Endothelial cell of umbilical vein (primary cell): ENCODE results near the gene C4A. TPM values are rescaled to one million over a fixed set of nuclear protein-coding genes. Genes with fewer than 3 reads are reported as not detected.
A peak's percentile ranks its signal among the peaks of the same experiment; 100 is the strongest.

Experiments used
- BruUV-seq: library from RNA; stranded (reverse); fragments of 400-500 nt; replicated peaks from 2 replicates; lab custom pipeline; 2021; lab: Mats Ljungman, UMichigan
- CTCF ChIA-PET: fragments of 300-600, 350-600 bp; sonication (Branson Sonifier 250); formaldehyde crosslinking; loops from one replicate; lab custom pipeline; 2021; ENCODE audit warnings: antibody characterized with exemption, inconsistent platforms; lab: Charles Lee
- POLR2A ChIA-PET: fragments of 300-600, 350-600 bp; sonication (Branson Sonifier 250); formaldehyde crosslinking; loops from one replicate; lab custom pipeline; 2021; ENCODE audit warnings: antibody characterized with exemption, inconsistent platforms; lab: Charles Lee
- DNase-seq: peaks from one replicate; pipeline ENCODE4 v3.0.0-alpha.2; 2011; ENCODE audit warnings: low read depth, low spot score
- FAIRE-seq: peaks from 2 replicates; lab custom pipeline; 2011; peaks lifted over from hg19 to GRCh38; lab: Jason Lieb, UNC
- H2AFZ ChIP-seq: 2 replicates; pipeline ENCODE4 v1.6.0; 2012; ENCODE audit warnings: low read depth, low read length, control low read depth, inconsistent platforms
- H3K27ac ChIP-seq: 2 replicates; pipeline ENCODE4 v1.5.1; 2011; ENCODE audit warnings: low read depth, mild to moderate bottlenecking, control low read depth, low read length, moderate library complexity; ENCODE audit not compliant: insufficient read depth
- H3K27me3 ChIP-seq, 2 experiments: 2 replicates each; pipeline versions ENCODE4 v1.6.0 to v1.6.1; 2011; ENCODE audit warnings: low read length in 2 of 2, mixed read lengths in 1 of 2; ENCODE audit not compliant: control insufficient read depth in 2 of 2, insufficient read depth in 2 of 2
- H3K36me3 ChIP-seq, 2 experiments: 2 replicates in 1 of 2; 3 replicates in 1 of 2; pipeline ENCODE4 v1.5.1; 2011; ENCODE audit warnings: low read length in 2 of 2, mild to moderate bottlenecking in 1 of 2, moderate library complexity in 1 of 2; ENCODE audit not compliant: control insufficient read depth in 2 of 2, insufficient read depth in 2 of 2; ENCODE audit errors: extremely low read depth in 1 of 2
- H3K4me1 ChIP-seq: 3 replicates; pipeline ENCODE4 v1.5.1; 2011; ENCODE audit warnings: mild to moderate bottlenecking, low read length; ENCODE audit not compliant: control insufficient read depth, insufficient read depth; ENCODE audit errors: extremely low read depth
- H3K4me2 ChIP-seq: 2 replicates; pipeline ENCODE4 v1.6.1; 2011; ENCODE audit warnings: low read length, control low read depth, mixed read lengths; ENCODE audit not compliant: insufficient read depth
- H3K4me3 ChIP-seq, 3 experiments: fragments of 200-600 bp in 1 of 3; sonication (generic), shearing (Covaris generic) in 1 of 3; replicated peaks in 1 of 3; 2 replicates each; pipeline ENCODE4 v1.5.1; 2011 to 2016; ENCODE audit warnings: control low read depth in 3 of 3, low read length in 3 of 3, mild to moderate bottlenecking in 2 of 3, inconsistent platforms in 1 of 3, low read depth in 1 of 3, moderate library complexity in 1 of 3; ENCODE audit not compliant: insufficient read depth in 1 of 3
- H3K79me2 ChIP-seq: 2 replicates; pipeline ENCODE4 v1.6.0; 2012; ENCODE audit warnings: low read length, inconsistent platforms; ENCODE audit not compliant: control insufficient read depth, insufficient read depth
- H3K9ac ChIP-seq: replicated peaks from 2 replicates; pipeline ENCODE3; 2011; ENCODE audit warnings: low read length, control low read depth; ENCODE audit not compliant: insufficient read depth; ENCODE audit errors: extremely low read depth
- H3K9me1 ChIP-seq: replicated peaks from 3 replicates; pipeline ENCODE4 v1.6.0; 2011; ENCODE audit warnings: mild to moderate bottlenecking, low read length; ENCODE audit not compliant: control insufficient read depth, insufficient read depth; ENCODE audit errors: extremely low read depth
- H3K9me3 ChIP-seq: replicated peaks from 2 replicates; pipeline ENCODE4 v1.5.1; 2012; ENCODE audit warnings: low read length, inconsistent platforms; ENCODE audit not compliant: control insufficient read depth, insufficient read depth
- H4K20me1 ChIP-seq: replicated peaks from 2 replicates; pipeline ENCODE3; 2011; ENCODE audit warnings: mild to moderate bottlenecking, low read length; ENCODE audit not compliant: control insufficient read depth, insufficient read depth; ENCODE audit errors: extremely low read depth
- EZH2 ChIP-seq: IDR thresholded peaks from 2 replicates; pipeline ENCODE4 v1.6.1; 2012; ENCODE audit warnings: borderline replicate concordance, low read depth, mild to moderate bottlenecking, moderate library complexity, low read length, inconsistent platforms; ENCODE audit not compliant: severe bottlenecking
- FOS ChIP-seq: IDR thresholded peaks from 2 replicates; pipeline ENCODE4 v1.6.1; 2011; ENCODE audit warnings: mild to moderate bottlenecking, low read length, moderate library complexity, borderline replicate concordance; ENCODE audit not compliant: insufficient read depth
- GATA2 ChIP-seq: IDR thresholded peaks from 2 replicates; pipeline ENCODE4 v1.7.0; 2011; ENCODE audit warnings: low read depth, mild to moderate bottlenecking, moderate library complexity, mixed read lengths, low read length; ENCODE audit not compliant: insufficient read length, insufficient read depth
- JUN ChIP-seq: IDR thresholded peaks from 2 replicates; pipeline ENCODE4 v1.6.1; 2011; ENCODE audit warnings: borderline replicate concordance, low read depth; ENCODE audit not compliant: insufficient read length, insufficient read depth
- MYC ChIP-seq: IDR thresholded peaks from one replicate; pipeline ENCODE4 v1.6.1; 2011; ENCODE audit warnings: mild to moderate bottlenecking, low read depth, low read length
- POLR2A ChIP-seq: IDR thresholded peaks from 2 replicates; pipeline ENCODE4 v1.6.1; 2012; ENCODE audit warnings: low read depth, mild to moderate bottlenecking, control low read depth, low read length
- POLR2AphosphoS5 ChIP-seq: IDR thresholded peaks from 2 replicates; pipeline ENCODE4 v1.6.1; 2012; ENCODE audit warnings: low read depth, mild to moderate bottlenecking, control low read depth, low read length, moderate library complexity; ENCODE audit not compliant: insufficient read depth
- dilution Hi-C: fragments of 300-500 bp; cut with MboI; formaldehyde crosslinking; loops from one replicate; pipeline ENCODE4 v1.15.0; 2019; ENCODE audit warnings: low sequenced_read_pairs; ENCODE audit not compliant: extremely low pct_ligation_motif_present
- intact Hi-C: fragments of 100-400 bp; cut with micrococcal nuclease; formaldehyde crosslinking; loops from one replicate; pipeline ENCODE4 v1.10.0; 2022
- polyA plus RNA-seq, 4 experiments: library from polyadenylated mRNA; depleted of rRNA in 3 of 4; stranded (reverse) in 3 of 4; unstranded in 1 of 4; fragments of >200 nt; gene quantifications; 2 replicates each; pipeline versions ENCODE4 v1.2.1 to v1.2.3, GENCODE V29; 2011 to 2012; ENCODE audit warnings: missing spikeins in 1 of 4
- total RNA-seq: library from RNA; stranded (reverse); gene quantifications from 2 replicates; pipeline ENCODE4 v1.2.3, GENCODE V29; 2021
- TF ChIP-seq, protein P1 (sequence below), 2 donors: IDR thresholded peaks; 1 replicate in 1 of 2; 2 replicates in 1 of 2; pipeline ENCODE4 v1.5.1; 2011; ENCODE audit warnings: low read length in 2 of 2, mild to moderate bottlenecking in 2 of 2, moderate library complexity in 2 of 2, control low read depth in 1 of 2, inconsistent platforms in 1 of 2, low read depth in 1 of 2; ENCODE audit not compliant: insufficient read depth in 1 of 2; ENCODE audit errors: extremely low read depth in 1 of 2
- TF ChIP-seq, protein P2 (sequence below): IDR thresholded peaks from 2 replicates; pipeline ENCODE4 v1.6.1; 2011; ENCODE audit not compliant: insufficient read depth, insufficient read length

Gene C4A
- total and polyA plus RNA-seq, 2 donors (not counting 3 experiments of a cell fraction or from before 2014, with no cell fraction given) = 5.2 to 5.7 TPM

DNA sequence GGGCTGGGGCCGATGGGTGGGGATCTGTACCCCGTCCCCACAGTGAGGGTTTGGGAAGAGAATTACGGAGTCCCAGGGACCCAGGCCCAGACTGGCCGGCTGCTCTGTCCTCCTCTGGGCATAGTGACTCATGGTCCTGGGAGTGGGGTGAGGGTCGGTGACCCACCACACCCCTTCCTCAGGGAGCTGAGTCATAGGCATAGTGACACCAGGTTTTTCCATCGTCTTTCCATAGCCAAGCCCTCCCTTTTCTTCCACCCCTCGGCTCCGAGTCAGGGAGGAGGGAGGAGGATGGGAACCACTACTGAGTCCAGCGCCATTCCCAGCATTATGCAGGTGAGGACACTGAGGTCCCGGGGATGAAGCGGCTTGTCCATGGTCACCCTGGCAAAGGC lies 65.2 kb downstream of the C4A start:
- peak; percentile 68 for DNase-seq
- no peaks in the 10 kb centered on the region for H3K79me2 ChIP-seq
- no peaks in the 10 kb centered on the region for H3K36me3 ChIP-seq
- no peak overlapping the region for H3K4me2 ChIP-seq
- H3K4me1 ChIP-seq = peaks cover 10% of the 10 kb centered on the region
- BruUV-seq = no TSS peak
- no peaks in the 10 kb centered on the region for H4K20me1 ChIP-seq
- peak overlapping the region; percentile 48 for H2AFZ ChIP-seq
- ChIA-PET CTCF (interaction anchor here (1.3 to 2.4 kb wide), 2 partner anchors 11 to 16 kb away, joined by 7 to 10 read pairs; no protein-coding TSS in a partner anchor), POLR2A (no interaction called here)
- peak; percentile 52 for TF ChIP-seq JUN
- TF ChIP-seq FOS = peak; percentile 74
- TF ChIP-seq POLR2A = no peak
- FAIRE-seq = no peak
- dilution Hi-C loops = no loop called here
- no peaks in the 10 kb centered on the region for H3K9me3 ChIP-seq
- H3K27me3 ChIP-seq = peaks cover 0 to 3% of the 10 kb centered on the region in 2 experiments
- H3K9ac ChIP-seq = no peak overlapping the region
- intact Hi-C loops = loop anchor here (10.0 kb wide), 2 partner anchors 148 to 748 kb away; partner anchors contain the start of genes GPSM3 and PBX2
- no peak overlapping the region for H3K4me3 ChIP-seq
- H3K27ac ChIP-seq = no peak overlapping the region
- H3K9me1 ChIP-seq = no peaks in the 10 kb centered on the region

DNA sequence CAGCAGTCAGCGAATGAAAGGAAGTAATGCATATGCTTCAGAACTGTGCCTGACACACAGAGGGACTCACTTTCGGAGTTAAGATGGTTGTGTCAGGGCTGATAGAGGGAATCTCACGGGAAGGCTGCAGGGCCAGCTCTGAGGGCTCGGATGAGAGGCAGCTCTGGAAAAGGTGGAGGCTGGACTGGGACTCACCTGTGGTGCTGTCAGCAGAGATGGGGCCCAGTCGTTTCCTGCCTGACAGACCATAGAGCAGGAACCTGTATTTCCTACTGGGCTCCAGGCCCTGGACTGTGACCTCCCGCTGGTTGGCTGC lies 65.6 kb downstream of the C4A start:
- BruUV-seq = no TSS peak
- dilution Hi-C loops = no loop called here
- FAIRE-seq = no peak
- no peaks in the 10 kb centered on the region for H3K36me3 ChIP-seq
- H3K27me3 ChIP-seq = peaks cover 0 to 3% of the 10 kb centered on the region in 2 experiments
- CTCF ChIA-PET = interaction anchor here (0.8 to 2.4 kb wide), 3 partner anchors 11 to 71 kb away, joined by 3 to 10 read pairs (median 7); no protein-coding TSS in a partner anchor
- POLR2A ChIA-PET = no interaction called here
- no peaks in the 10 kb centered on the region for H3K79me2 ChIP-seq
- intact Hi-C loops = loop anchor here (10.0 kb wide), 2 partner anchors 147 to 747 kb away; partner anchors contain the start of genes GPSM3 and PBX2
- no peak overlapping the region for H3K27ac ChIP-seq
- TF ChIP-seq GATA2 (no peak), JUN (no peak), MYC (no peak), EZH2 (no peak), POLR2A (no peak), POLR2AphosphoS5 (no peak), FOS (no peak)
- TF ChIP-seq, protein P1, sequence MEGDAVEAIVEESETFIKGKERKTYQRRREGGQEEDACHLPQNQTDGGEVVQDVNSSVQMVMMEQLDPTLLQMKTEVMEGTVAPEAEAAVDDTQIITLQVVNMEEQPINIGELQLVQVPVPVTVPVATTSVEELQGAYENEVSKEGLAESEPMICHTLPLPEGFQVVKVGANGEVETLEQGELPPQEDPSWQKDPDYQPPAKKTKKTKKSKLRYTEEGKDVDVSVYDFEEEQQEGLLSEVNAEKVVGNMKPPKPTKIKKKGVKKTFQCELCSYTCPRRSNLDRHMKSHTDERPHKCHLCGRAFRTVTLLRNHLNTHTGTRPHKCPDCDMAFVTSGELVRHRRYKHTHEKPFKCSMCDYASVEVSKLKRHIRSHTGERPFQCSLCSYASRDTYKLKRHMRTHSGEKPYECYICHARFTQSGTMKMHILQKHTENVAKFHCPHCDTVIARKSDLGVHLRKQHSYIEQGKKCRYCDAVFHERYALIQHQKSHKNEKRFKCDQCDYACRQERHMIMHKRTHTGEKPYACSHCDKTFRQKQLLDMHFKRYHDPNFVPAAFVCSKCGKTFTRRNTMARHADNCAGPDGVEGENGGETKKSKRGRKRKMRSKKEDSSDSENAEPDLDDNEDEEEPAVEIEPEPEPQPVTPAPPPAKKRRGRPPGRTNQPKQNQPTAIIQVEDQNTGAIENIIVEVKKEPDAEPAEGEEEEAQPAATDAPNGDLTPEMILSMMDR (IDR thresholded peaks at IDR 0.05; ENCODE audit: extremely low read depth in 1 of 2, insufficient read depth in 1 of 2, low read depth in 1 of 2, low read length in 2 of 2) = no peak
- TF ChIP-seq, protein P2, sequence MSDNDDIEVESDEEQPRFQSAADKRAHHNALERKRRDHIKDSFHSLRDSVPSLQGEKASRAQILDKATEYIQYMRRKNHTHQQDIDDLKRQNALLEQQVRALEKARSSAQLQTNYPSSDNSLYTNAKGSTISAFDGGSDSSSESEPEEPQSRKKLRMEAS = no peak
- no peak overlapping the region for H3K4me3 ChIP-seq
- H3K4me1 ChIP-seq = peaks cover 10% of the 10 kb centered on the region
- peak overlapping the region; percentile 48 for H2AFZ ChIP-seq
- no peaks in the 10 kb centered on the region for H3K9me3 ChIP-seq
- H3K9me1 ChIP-seq = no peaks in the 10 kb centered on the region
- H3K9ac ChIP-seq = no peak overlapping the region
- H3K4me2 ChIP-seq = no peak overlapping the region
- no peak for DNase-seq
- no peaks in the 10 kb centered on the region for H4K20me1 ChIP-seq
